B cell (primary cell): ENCODE measurements around the gene HCFC1. TPM values are rescaled to one million over a fixed set of nuclear protein-coding genes. Genes with fewer than 3 reads are reported as not detected.
A peak's percentile ranks its signal among the peaks of the same experiment; 100 is the strongest.

Source experiments
- ATAC-seq: fragments of 200-7000 bp; cut with Tn5 transposase; one replicate; pipeline ENCODE4 v1.10.0; 2021; ENCODE audit warnings: low read depth, mild to moderate bottlenecking, moderate number of reproducible peaks, moderate library complexity
- CTCF ChIA-PET: fragments of 350-600 bp; sonication (Branson Sonifier 250); formaldehyde crosslinking; loops from one replicate; lab custom pipeline; 2021; ENCODE audit warnings: antibody characterized with exemption, inconsistent platforms; lab: Charles Lee
- POLR2A ChIA-PET: fragments of 350-600 bp; sonication (Branson Sonifier 250); formaldehyde crosslinking; loops from one replicate; lab custom pipeline; 2021; ENCODE audit warnings: antibody characterized with exemption; lab: Charles Lee
- DNase-seq: peaks from one replicate; pipeline ENCODE4 v3.0.0; 2013
- H2AFZ ChIP-seq: 2 replicates; pipeline ENCODE4 v1.6.1; 2012; ENCODE audit warnings: mild to moderate bottlenecking, low read depth, low read length; ENCODE audit not compliant: insufficient read depth, poor library complexity, severe bottlenecking
- H3K27ac ChIP-seq, 2 donors: 1 replicate in 1 of 2; 2 replicates in 1 of 2; pipeline ENCODE4 v1.5.1; 2012 to 2013; ENCODE audit warnings: low read length in 2 of 2, mild to moderate bottlenecking in 2 of 2, moderate library complexity in 1 of 2
- H3K27me3 ChIP-seq, 4 experiments: fragments of 200-600 bp in 1 of 4; sonication (generic) in 1 of 4; replicated peaks in 1 of 4; 1 replicate in 2 of 4; 2 replicates in 2 of 4; pipeline versions ENCODE4 v1.6.1 to v1.7.0; 2013 to 2016; ENCODE audit warnings: low read length in 3 of 4, mild to moderate bottlenecking in 2 of 4, mixed read lengths in 1 of 4, moderate library complexity in 1 of 4; ENCODE audit not compliant: insufficient read depth in 4 of 4, control insufficient read depth in 3 of 4; ENCODE audit errors: control extremely low read depth in 1 of 4
- H3K36me3 ChIP-seq, 2 experiments: replicated peaks in 1 of 2; 1 replicate in 1 of 2; 2 replicates in 1 of 2; pipeline versions ENCODE4 v1.6.1 to v1.7.1; 2013; ENCODE audit warnings: low read length in 1 of 2; ENCODE audit not compliant: insufficient read depth in 2 of 2, control insufficient read depth in 1 of 2; ENCODE audit errors: control extremely low read depth in 1 of 2, extremely low read depth in 1 of 2
- H3K4me1 ChIP-seq, 2 donors: fragments of 200-600 bp in 1 of 2; sonication (generic) in 1 of 2; 1 replicate in 1 of 2; 2 replicates in 1 of 2; pipeline versions ENCODE4 v1.5.1 to v1.6.1; 2013 to 2017; ENCODE audit warnings: low read length in 2 of 2; ENCODE audit not compliant: control insufficient read depth in 2 of 2, insufficient read depth in 2 of 2
- H3K4me2 ChIP-seq: replicated peaks from 2 replicates; pipeline ENCODE3; 2012; ENCODE audit warnings: mild to moderate bottlenecking, low read depth, low read length; ENCODE audit not compliant: poor library complexity, severe bottlenecking
- H3K4me3 ChIP-seq, 5 experiments: fragments of 200-600 bp in 1 of 5; sonication (generic) in 1 of 5; 1 replicate in 3 of 5; 2 replicates in 2 of 5; pipeline versions ENCODE4 v1.5.1 to v1.7.0; 2011 to 2016; ENCODE audit warnings: low read length in 4 of 5, mild to moderate bottlenecking in 4 of 5, low read depth in 2 of 5, control low read depth in 1 of 5, moderate library complexity in 1 of 5; ENCODE audit not compliant: insufficient read depth in 1 of 5; ENCODE audit errors: control extremely low read depth in 1 of 5, extremely low read depth in 1 of 5
- H3K79me2 ChIP-seq: fragments of 200-600 bp; sonication (generic); one replicate; pipeline ENCODE4 v1.6.0; 2016; ENCODE audit warnings: low read length; ENCODE audit not compliant: control insufficient read depth, insufficient read depth
- H3K9ac ChIP-seq: fragments of 200-600 bp; sonication (generic); 2 replicates; pipeline ENCODE4 v1.6.1; 2017; ENCODE audit warnings: mild to moderate bottlenecking, low read length, moderate library complexity
- H3K9me3 ChIP-seq, 3 donors: one replicate each; pipeline versions ENCODE4 v1.6.1 to v1.7.1; 2013; ENCODE audit warnings: low read length in 2 of 3; ENCODE audit not compliant: control insufficient read depth in 2 of 3, insufficient read depth in 1 of 3; ENCODE audit errors: control extremely low read depth in 1 of 3
- H4K20me1 ChIP-seq: 2 replicates; pipeline ENCODE4 v1.6.0; 2012; ENCODE audit warnings: mild to moderate bottlenecking, low read length; ENCODE audit not compliant: insufficient read depth, control insufficient read depth, poor library complexity, severe bottlenecking
- H3K27ac Mint-ChIP-seq: one replicate; pipeline ENCODE4 v1.8.0; 2021; ENCODE audit warnings: mixed read lengths
- H3K27me3 Mint-ChIP-seq: one replicate; pipeline ENCODE4 v1.8.0; 2021; ENCODE audit warnings: mixed read lengths
- H3K4me1 Mint-ChIP-seq: one replicate; pipeline ENCODE4 v1.8.0; 2021; ENCODE audit warnings: mixed read lengths
- H3K4me3 Mint-ChIP-seq: one replicate; pipeline ENCODE4 v1.8.0; 2021; ENCODE audit warnings: mixed read lengths
- H3K9me3 Mint-ChIP-seq: one replicate; pipeline ENCODE4 v1.8.0; 2022; ENCODE audit warnings: mixed read lengths; ENCODE audit not compliant: insufficient read depth
- EZH2 ChIP-seq: IDR thresholded peaks from 2 replicates; pipeline ENCODE4 v1.6.1; 2012; ENCODE audit warnings: borderline replicate concordance, low read depth, mild to moderate bottlenecking, moderate library complexity, low read length; ENCODE audit not compliant: insufficient read depth, poor library complexity, severe bottlenecking
- WGBS: methylation state at CpG from one replicate; pipeline ENCODE4 v1.1.5; 2013; ENCODE audit warnings: missing lambda C conversion rate; ENCODE audit not compliant: insufficient coverage; 5-methylcytosine and 5-hydroxymethylcytosine counted together
- intact Hi-C: fragments of 100-400 bp; cut with micrococcal nuclease; formaldehyde crosslinking; loops from one replicate; pipeline ENCODE4 v1.10.0; 2022
- polyA plus RNA-seq: library from polyadenylated mRNA; depleted of rRNA; stranded (reverse); fragments of >200 nt; gene quantifications from 2 replicates; pipeline ENCODE4 v1.2.3, GENCODE V29; 2012
- total RNA-seq, 2 donors: library from RNA; stranded (reverse); fragments of 120-200 nt in 1 of 2; gene quantifications; 1 replicate in 1 of 2; 2 replicates in 1 of 2; pipeline versions ENCODE4 v1.2.3 to v1.2.4, GENCODE V29; 2013 to 2022
- TF ChIP-seq, protein P1 (sequence below): fragments of 200-600 bp; IDR thresholded peaks from one replicate; pipeline ENCODE4 v1.8.0; 2022; ENCODE audit warnings: antibody characterized with exemption, mild to moderate bottlenecking

Gene HCFC1
- total and polyA plus RNA-seq, 2 donors (not counting 1 experiment from before 2014, with no cell fraction given) = 32.1 to 57.7 TPM

- H3K36me3 ChIP-seq = peaks cover 0 to 27% of the 10 kb centered on the region in 2 experiments
- Mint-ChIP-seq H3K9me3 (no peaks in the 10 kb centered on the region), H3K27ac (peak overlapping the region; percentile 98), H3K4me3 (peak overlapping the region; percentile 92), H3K4me1 (peaks cover 41% of the 10 kb centered on the region), H3K27me3 (no peaks in the 10 kb centered on the region)
- intact Hi-C loops = loop anchor here (2.0 to 5.0 kb wide), 2 partner anchors 40 to 443 kb away; partner anchors contain the start of gene L1CAM
- H2AFZ ChIP-seq = peak overlapping the region; percentile 27
- POLR2A ChIA-PET = interaction anchor here (1.2 to 5.2 kb wide), 9 partner anchors 19 to 563 kb away, joined by 3 to 58 read pairs (median 6); partner anchors contain the start of genes HCFC1, IDH3G, RENBP and RPL10
- peak overlapping the region; percentile 98 for H3K4me2 ChIP-seq
- TF ChIP-seq EZH2 = no peak
- TF ChIP-seq, protein P1, sequence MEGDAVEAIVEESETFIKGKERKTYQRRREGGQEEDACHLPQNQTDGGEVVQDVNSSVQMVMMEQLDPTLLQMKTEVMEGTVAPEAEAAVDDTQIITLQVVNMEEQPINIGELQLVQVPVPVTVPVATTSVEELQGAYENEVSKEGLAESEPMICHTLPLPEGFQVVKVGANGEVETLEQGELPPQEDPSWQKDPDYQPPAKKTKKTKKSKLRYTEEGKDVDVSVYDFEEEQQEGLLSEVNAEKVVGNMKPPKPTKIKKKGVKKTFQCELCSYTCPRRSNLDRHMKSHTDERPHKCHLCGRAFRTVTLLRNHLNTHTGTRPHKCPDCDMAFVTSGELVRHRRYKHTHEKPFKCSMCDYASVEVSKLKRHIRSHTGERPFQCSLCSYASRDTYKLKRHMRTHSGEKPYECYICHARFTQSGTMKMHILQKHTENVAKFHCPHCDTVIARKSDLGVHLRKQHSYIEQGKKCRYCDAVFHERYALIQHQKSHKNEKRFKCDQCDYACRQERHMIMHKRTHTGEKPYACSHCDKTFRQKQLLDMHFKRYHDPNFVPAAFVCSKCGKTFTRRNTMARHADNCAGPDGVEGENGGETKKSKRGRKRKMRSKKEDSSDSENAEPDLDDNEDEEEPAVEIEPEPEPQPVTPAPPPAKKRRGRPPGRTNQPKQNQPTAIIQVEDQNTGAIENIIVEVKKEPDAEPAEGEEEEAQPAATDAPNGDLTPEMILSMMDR = no peak
- H3K79me2 ChIP-seq = peaks cover 33% of the 10 kb centered on the region
- peak overlapping the region; percentile 96 for H3K9ac ChIP-seq
- H3K27ac ChIP-seq = peak overlapping the region; percentile 96 to 98
- 0% methylated on average over 7 of the region's 8 CpGs for WGBS
- H3K9me3 ChIP-seq = no peaks in the 10 kb centered on the region
- ATAC-seq (no peak), DNase-seq (no peak)
- peaks cover 10% of the 10 kb centered on the region for H4K20me1 ChIP-seq
- CTCF ChIA-PET = interaction anchor here (0.6 to 13.1 kb wide), 3 partner anchors 19 to 109 kb away, joined by 3 to 325 read pairs (median 4); partner anchors contain the start of gene RENBP
- peaks cover 43 to 51% of the 10 kb centered on the region in 2 donors for H3K4me1 ChIP-seq
- no peaks in the 10 kb centered on the region for H3K27me3 ChIP-seq
- H3K4me3 ChIP-seq = peak overlapping the region; percentile 73 to 88 (median 78)
These were observed 44.0 kb downstream of the HCFC1 start for GRCh38 chrX:153927672-153927921.
